B cell (primary cell): ENCODE results near the gene NATD1. TPM values are rescaled to one million over a fixed set of nuclear protein-coding genes. Genes with fewer than 3 reads are reported as not detected.

Source experiments
- ATAC-seq: fragments of 200-7000 bp; cut with Tn5 transposase; one replicate; pipeline ENCODE4 v1.10.0; 2021; ENCODE audit warnings: low read depth, mild to moderate bottlenecking, moderate number of reproducible peaks, moderate library complexity
- CTCF ChIA-PET: fragments of 350-600 bp; sonication (Branson Sonifier 250); formaldehyde crosslinking; loops from one replicate; lab custom pipeline; 2021; ENCODE audit warnings: antibody characterized with exemption, inconsistent platforms; lab: Charles Lee
- POLR2A ChIA-PET: fragments of 350-600 bp; sonication (Branson Sonifier 250); formaldehyde crosslinking; loops from one replicate; lab custom pipeline; 2021; ENCODE audit warnings: antibody characterized with exemption; lab: Charles Lee
- DNase-seq: peaks from one replicate; pipeline ENCODE4 v3.0.0; 2013
- H2AFZ ChIP-seq: 2 replicates; pipeline ENCODE4 v1.6.1; 2012; ENCODE audit warnings: mild to moderate bottlenecking, low read depth, low read length; ENCODE audit not compliant: insufficient read depth, poor library complexity, severe bottlenecking
- H3K27ac ChIP-seq, 2 donors: 1 replicate in 1 of 2; 2 replicates in 1 of 2; pipeline ENCODE4 v1.5.1; 2012 to 2013; ENCODE audit warnings: low read length in 2 of 2, mild to moderate bottlenecking in 2 of 2, moderate library complexity in 1 of 2
- H3K27me3 ChIP-seq, 4 experiments: fragments of 200-600 bp in 1 of 4; sonication (generic) in 1 of 4; replicated peaks in 1 of 4; 1 replicate in 2 of 4; 2 replicates in 2 of 4; pipeline versions ENCODE4 v1.6.1 to v1.7.0; 2013 to 2016; ENCODE audit warnings: low read length in 3 of 4, mild to moderate bottlenecking in 2 of 4, mixed read lengths in 1 of 4, moderate library complexity in 1 of 4; ENCODE audit not compliant: insufficient read depth in 4 of 4, control insufficient read depth in 3 of 4; ENCODE audit errors: control extremely low read depth in 1 of 4
- H3K36me3 ChIP-seq, 2 experiments: replicated peaks in 1 of 2; 1 replicate in 1 of 2; 2 replicates in 1 of 2; pipeline versions ENCODE4 v1.6.1 to v1.7.1; 2013; ENCODE audit warnings: low read length in 1 of 2; ENCODE audit not compliant: insufficient read depth in 2 of 2, control insufficient read depth in 1 of 2; ENCODE audit errors: control extremely low read depth in 1 of 2, extremely low read depth in 1 of 2
- H3K4me1 ChIP-seq, 2 donors: fragments of 200-600 bp in 1 of 2; sonication (generic) in 1 of 2; 1 replicate in 1 of 2; 2 replicates in 1 of 2; pipeline versions ENCODE4 v1.5.1 to v1.6.1; 2013 to 2017; ENCODE audit warnings: low read length in 2 of 2; ENCODE audit not compliant: control insufficient read depth in 2 of 2, insufficient read depth in 2 of 2
- H3K4me2 ChIP-seq: replicated peaks from 2 replicates; pipeline ENCODE3; 2012; ENCODE audit warnings: mild to moderate bottlenecking, low read depth, low read length; ENCODE audit not compliant: poor library complexity, severe bottlenecking
- H3K4me3 ChIP-seq, 5 experiments: fragments of 200-600 bp in 1 of 5; sonication (generic) in 1 of 5; 1 replicate in 3 of 5; 2 replicates in 2 of 5; pipeline versions ENCODE4 v1.5.1 to v1.7.0; 2011 to 2016; ENCODE audit warnings: low read length in 4 of 5, mild to moderate bottlenecking in 4 of 5, low read depth in 2 of 5, control low read depth in 1 of 5, moderate library complexity in 1 of 5; ENCODE audit not compliant: insufficient read depth in 1 of 5; ENCODE audit errors: control extremely low read depth in 1 of 5, extremely low read depth in 1 of 5
- H3K79me2 ChIP-seq: fragments of 200-600 bp; sonication (generic); one replicate; pipeline ENCODE4 v1.6.0; 2016; ENCODE audit warnings: low read length; ENCODE audit not compliant: control insufficient read depth, insufficient read depth
- H3K9ac ChIP-seq: fragments of 200-600 bp; sonication (generic); 2 replicates; pipeline ENCODE4 v1.6.1; 2017; ENCODE audit warnings: mild to moderate bottlenecking, low read length, moderate library complexity
- H3K9me3 ChIP-seq, 3 donors: one replicate each; pipeline versions ENCODE4 v1.6.1 to v1.7.1; 2013; ENCODE audit warnings: low read length in 2 of 3; ENCODE audit not compliant: control insufficient read depth in 2 of 3, insufficient read depth in 1 of 3; ENCODE audit errors: control extremely low read depth in 1 of 3
- H4K20me1 ChIP-seq: 2 replicates; pipeline ENCODE4 v1.6.0; 2012; ENCODE audit warnings: mild to moderate bottlenecking, low read length; ENCODE audit not compliant: insufficient read depth, control insufficient read depth, poor library complexity, severe bottlenecking
- H3K27ac Mint-ChIP-seq: one replicate; pipeline ENCODE4 v1.8.0; 2021; ENCODE audit warnings: mixed read lengths
- H3K27me3 Mint-ChIP-seq: one replicate; pipeline ENCODE4 v1.8.0; 2021; ENCODE audit warnings: mixed read lengths
- H3K4me1 Mint-ChIP-seq: one replicate; pipeline ENCODE4 v1.8.0; 2021; ENCODE audit warnings: mixed read lengths
- H3K4me3 Mint-ChIP-seq: one replicate; pipeline ENCODE4 v1.8.0; 2021; ENCODE audit warnings: mixed read lengths
- H3K9me3 Mint-ChIP-seq: one replicate; pipeline ENCODE4 v1.8.0; 2022; ENCODE audit warnings: mixed read lengths; ENCODE audit not compliant: insufficient read depth
- EZH2 ChIP-seq: IDR thresholded peaks from 2 replicates; pipeline ENCODE4 v1.6.1; 2012; ENCODE audit warnings: borderline replicate concordance, low read depth, mild to moderate bottlenecking, moderate library complexity, low read length; ENCODE audit not compliant: insufficient read depth, poor library complexity, severe bottlenecking
- WGBS: methylation state at CpG from one replicate; pipeline ENCODE4 v1.1.5; 2013; ENCODE audit warnings: missing lambda C conversion rate; ENCODE audit not compliant: insufficient coverage; 5-methylcytosine and 5-hydroxymethylcytosine counted together
- intact Hi-C: fragments of 100-400 bp; cut with micrococcal nuclease; formaldehyde crosslinking; loops from one replicate; pipeline ENCODE4 v1.10.0; 2022
- polyA plus RNA-seq: library from polyadenylated mRNA; depleted of rRNA; stranded (reverse); fragments of >200 nt; gene quantifications from 2 replicates; pipeline ENCODE4 v1.2.3, GENCODE V29; 2012
- total RNA-seq, 2 donors: library from RNA; stranded (reverse); fragments of 120-200 nt in 1 of 2; gene quantifications; 1 replicate in 1 of 2; 2 replicates in 1 of 2; pipeline versions ENCODE4 v1.2.3 to v1.2.4, GENCODE V29; 2013 to 2022
- TF ChIP-seq, protein P1 (sequence below): fragments of 200-600 bp; IDR thresholded peaks from one replicate; pipeline ENCODE4 v1.8.0; 2022; ENCODE audit warnings: antibody characterized with exemption, mild to moderate bottlenecking

Gene NATD1
- total and polyA plus RNA-seq, 2 donors (not counting 1 experiment from before 2014, with no cell fraction given) = 2.0 to 6.7 TPM

DNA sequence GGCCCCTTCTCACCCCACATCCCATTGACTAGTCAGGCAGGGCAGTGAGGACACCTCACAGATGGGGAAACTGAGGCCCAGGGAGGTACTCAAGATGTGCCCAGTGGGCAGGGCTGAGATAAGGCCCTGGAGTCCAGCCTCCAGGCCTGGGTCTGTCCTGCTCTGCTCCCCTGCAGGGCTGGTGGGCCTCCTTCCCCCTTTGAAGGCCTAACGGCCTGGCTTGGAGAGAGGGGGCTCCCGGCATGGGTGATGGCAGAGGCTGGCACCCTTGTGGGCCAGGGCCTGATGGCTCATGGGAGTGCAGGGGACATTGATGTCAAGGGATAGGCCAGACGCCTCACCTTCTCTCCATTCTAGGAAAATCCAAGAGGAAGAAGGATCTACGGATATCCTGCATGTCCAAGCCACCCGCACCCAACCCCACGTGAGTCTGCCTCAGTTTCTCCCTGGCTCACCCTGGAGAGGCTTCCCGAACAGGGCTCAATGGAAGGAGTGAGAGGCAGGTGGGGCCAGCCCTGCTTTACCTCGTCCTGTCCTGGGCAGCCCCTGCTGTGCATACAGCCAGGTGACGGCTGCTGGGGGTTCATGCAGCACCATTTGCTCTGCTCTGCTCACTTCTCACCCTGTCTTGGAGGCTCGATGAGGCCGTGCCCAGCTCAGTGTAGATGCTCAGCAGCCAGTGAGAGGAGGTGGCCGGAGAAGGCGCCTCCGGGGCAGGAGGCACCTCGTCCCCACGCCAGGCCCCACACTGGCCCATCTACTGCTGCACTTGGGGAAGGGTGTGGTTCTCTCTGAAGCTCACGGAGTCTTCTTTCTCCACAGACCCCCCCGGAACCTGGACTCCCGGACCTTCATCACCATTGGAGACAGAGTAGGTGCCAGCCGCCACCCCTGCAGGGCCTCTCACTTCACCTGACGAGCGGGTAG is 45.1 kb upstream of the NATD1 start:
- no peak overlapping the region for H3K4me2 ChIP-seq
- POLR2A ChIA-PET = interaction anchor here (1.8 kb wide), 1 partner anchor 11 kb away, joined by 7 read pairs; no protein-coding TSS in a partner anchor

More for the DNA sequence above, 45.1 kb upstream of the NATD1 start:
- DNase-seq (no peak), ATAC-seq (no peak)
- no peak overlapping the region for H2AFZ ChIP-seq
- 84% methylated on average over 21 of the region's 22 CpGs for WGBS
- Mint-ChIP-seq H3K4me3 (no peak overlapping the region), H3K27ac (no peak overlapping the region), H3K27me3 (no peaks in the 10 kb centered on the region), H3K4me1 (peaks cover 12% of the 10 kb centered on the region), H3K9me3 (no peaks in the 10 kb centered on the region)
- H3K9me3 ChIP-seq = peaks cover 0 to 47% (median 0%) of the 10 kb centered on the region in 3 donors
- no peak overlapping the region for H3K27ac ChIP-seq
- intact Hi-C loops = no loop called here
- no peaks in the 10 kb centered on the region for H3K4me1 ChIP-seq
- H3K4me3 ChIP-seq = no peak overlapping the region
- peaks cover 77% of the 10 kb centered on the region for H4K20me1 ChIP-seq
- H3K79me2 ChIP-seq = peaks cover 51% of the 10 kb centered on the region
- CTCF ChIA-PET = interaction anchor here (1.0 kb wide), 1 partner anchor 215 kb away, joined by 3 read pairs; no protein-coding TSS in a partner anchor
- TF ChIP-seq EZH2 = no peak
- TF ChIP-seq, protein P1, sequence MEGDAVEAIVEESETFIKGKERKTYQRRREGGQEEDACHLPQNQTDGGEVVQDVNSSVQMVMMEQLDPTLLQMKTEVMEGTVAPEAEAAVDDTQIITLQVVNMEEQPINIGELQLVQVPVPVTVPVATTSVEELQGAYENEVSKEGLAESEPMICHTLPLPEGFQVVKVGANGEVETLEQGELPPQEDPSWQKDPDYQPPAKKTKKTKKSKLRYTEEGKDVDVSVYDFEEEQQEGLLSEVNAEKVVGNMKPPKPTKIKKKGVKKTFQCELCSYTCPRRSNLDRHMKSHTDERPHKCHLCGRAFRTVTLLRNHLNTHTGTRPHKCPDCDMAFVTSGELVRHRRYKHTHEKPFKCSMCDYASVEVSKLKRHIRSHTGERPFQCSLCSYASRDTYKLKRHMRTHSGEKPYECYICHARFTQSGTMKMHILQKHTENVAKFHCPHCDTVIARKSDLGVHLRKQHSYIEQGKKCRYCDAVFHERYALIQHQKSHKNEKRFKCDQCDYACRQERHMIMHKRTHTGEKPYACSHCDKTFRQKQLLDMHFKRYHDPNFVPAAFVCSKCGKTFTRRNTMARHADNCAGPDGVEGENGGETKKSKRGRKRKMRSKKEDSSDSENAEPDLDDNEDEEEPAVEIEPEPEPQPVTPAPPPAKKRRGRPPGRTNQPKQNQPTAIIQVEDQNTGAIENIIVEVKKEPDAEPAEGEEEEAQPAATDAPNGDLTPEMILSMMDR = no peak
- no peak overlapping the region for H3K9ac ChIP-seq
- peaks cover 0 to 55% of the 10 kb centered on the region in 2 experiments for H3K36me3 ChIP-seq
- H3K27me3 ChIP-seq = no peaks in the 10 kb centered on the region
